IMR-90 (cell line): ENCODE measurements around the gene PRKAG1. TPM values are rescaled to one million over a fixed set of nuclear protein-coding genes. Genes with fewer than 3 reads are reported as not detected.
"Not testable (repeated sequence)": the region's sequence is repeated elsewhere in the genome, so short reads cannot be mapped to it uniquely, and the experiment has no call there.

Experiments used
- ATAC-seq: fragments of 200-7000 bp; cut with Tn5 transposase; 2 replicates; pipeline ENCODE4 v1.9.1; 2020; ENCODE audit warnings: low read depth, mild to moderate bottlenecking, moderate library complexity
- BruUV-seq: library from RNA; stranded (reverse); fragments of 400-500 nt; replicated peaks from 2 replicates; lab custom pipeline; 2021; lab: Mats Ljungman, UMichigan
- CTCF ChIA-PET: fragments of 300-600 bp; formaldehyde crosslinking; extraction: SDS; loops from one replicate; lab custom pipeline; 2021; ENCODE audit warnings: antibody characterized with exemption; lab: Yijun Ruan, JAX
- POLR2A ChIA-PET: fragments of 300-600 bp; sonication (Branson Sonifier 250); formaldehyde crosslinking; loops from one replicate; lab custom pipeline; 2022; ENCODE audit warnings: antibody characterized with exemption; ENCODE audit not compliant: unreplicated experiment; lab: Charles Lee
- DNase-seq: peaks from one replicate; pipeline ENCODE4 v3.0.0; 2013
- H2AFZ ChIP-seq: replicated peaks from 2 replicates; pipeline ENCODE3; 2013; ENCODE audit warnings: low read length, mild to moderate bottlenecking; ENCODE audit not compliant: poor library complexity
- H2AK5ac ChIP-seq: 2 replicates; pipeline ENCODE4 v1.6.1; 2013; ENCODE audit warnings: low read depth, low read length, inconsistent platforms
- H2AK9ac ChIP-seq: replicated peaks from 2 replicates; pipeline ENCODE3; 2013; ENCODE audit warnings: mild to moderate bottlenecking, low read depth, low read length, moderate library complexity; ENCODE audit not compliant: poor library complexity
- H2BK120ac ChIP-seq: 2 replicates; pipeline ENCODE4 v1.6.1; 2013; ENCODE audit warnings: low read depth, low read length, inconsistent platforms
- H2BK15ac ChIP-seq: 3 replicates; pipeline ENCODE4 v1.6.1; 2013; ENCODE audit warnings: low read depth, low read length, inconsistent platforms
- H2BK20ac ChIP-seq: 2 replicates; pipeline ENCODE4 v1.6.1; 2013; ENCODE audit warnings: low read depth, mild to moderate bottlenecking, inconsistent platforms, low read length, moderate library complexity
- H2BK5ac ChIP-seq: 2 replicates; pipeline ENCODE4 v1.6.1; 2013; ENCODE audit warnings: mild to moderate bottlenecking, low read depth, low read length, inconsistent platforms; ENCODE audit not compliant: poor library complexity, severe bottlenecking
- H3K14ac ChIP-seq: replicated peaks from 2 replicates; pipeline ENCODE4 v1.6.1; 2013; ENCODE audit warnings: low read depth, low read length, inconsistent platforms
- H3K18ac ChIP-seq: 2 replicates; pipeline ENCODE4 v1.6.1; 2013; ENCODE audit warnings: low read depth, low read length, control low read depth
- H3K23ac ChIP-seq: 2 replicates; pipeline ENCODE4 v1.6.1; 2013; ENCODE audit warnings: low read depth, low read length, inconsistent platforms
- H3K27ac ChIP-seq: 2 replicates; pipeline ENCODE4 v1.5.1; 2013; ENCODE audit warnings: mild to moderate bottlenecking, control low read depth, low read length; ENCODE audit not compliant: insufficient read depth
- H3K27me3 ChIP-seq: 2 replicates; pipeline ENCODE4 v1.6.1; 2013; ENCODE audit warnings: low read length; ENCODE audit not compliant: control insufficient read depth, insufficient read depth
- H3K36me3 ChIP-seq: 2 replicates; pipeline ENCODE4 v1.6.1; 2013; ENCODE audit warnings: low read length, mixed read lengths; ENCODE audit not compliant: control insufficient read depth, insufficient read depth
- H3K4ac ChIP-seq: 2 replicates; pipeline ENCODE4 v1.6.1; 2013; ENCODE audit warnings: low read depth, low read length, inconsistent platforms
- H3K4me1 ChIP-seq: 2 replicates; pipeline ENCODE4 v1.6.1; 2013; ENCODE audit warnings: low read length, mixed read lengths; ENCODE audit not compliant: control insufficient read depth, insufficient read depth
- H3K4me2 ChIP-seq: 2 replicates; pipeline ENCODE4 v1.6.1; 2013; ENCODE audit warnings: low read depth, mild to moderate bottlenecking, control low read depth, low read length, moderate library complexity
- H3K4me3 ChIP-seq: 2 replicates; pipeline ENCODE4 v1.5.1; 2013; ENCODE audit warnings: low read depth, mild to moderate bottlenecking, control low read depth, low read length, moderate library complexity; ENCODE audit not compliant: insufficient read depth
- H3K56ac ChIP-seq: 2 replicates; pipeline ENCODE4 v1.6.1; 2013; ENCODE audit warnings: low read length, inconsistent platforms; ENCODE audit not compliant: insufficient read depth; ENCODE audit errors: extremely low read depth
- H3K79me1 ChIP-seq, 2 experiments: 2 replicates each; pipeline ENCODE4 v1.6.1; 2013; ENCODE audit warnings: low read length in 2 of 2, inconsistent platforms in 1 of 2, low read depth in 1 of 2
- H3K9ac ChIP-seq: 2 replicates; pipeline ENCODE4 v1.6.1; 2013; ENCODE audit warnings: low read depth, low read length, control low read depth
- H3K9me1 ChIP-seq: 2 replicates; pipeline ENCODE4 v1.6.1; 2013; ENCODE audit warnings: low read length, inconsistent platforms; ENCODE audit not compliant: insufficient read depth
- H3K9me3 ChIP-seq: 2 replicates; pipeline ENCODE4 v1.6.1; 2013; ENCODE audit warnings: low read length; ENCODE audit not compliant: control insufficient read depth, insufficient read depth
- H4K20me1 ChIP-seq: 2 replicates; pipeline ENCODE4 v1.6.1; 2013; ENCODE audit warnings: low read length, inconsistent platforms; ENCODE audit not compliant: insufficient read depth
- H4K5ac ChIP-seq: 2 replicates; pipeline ENCODE4 v1.6.1; 2013; ENCODE audit warnings: mild to moderate bottlenecking, low read depth, low read length, control low read depth
- H4K8ac ChIP-seq, 2 experiments: 2 replicates each; pipeline ENCODE4 v1.6.1; 2013; ENCODE audit warnings: low read depth in 2 of 2, low read length in 2 of 2, control low read depth in 1 of 2, inconsistent platforms in 1 of 2
- H4K91ac ChIP-seq: 2 replicates; pipeline ENCODE4 v1.6.1; 2013; ENCODE audit warnings: low read depth, low read length, inconsistent platforms; ENCODE audit not compliant: insufficient read depth
- BHLHE40 ChIP-seq: fragments of 150-350 bp; IDR thresholded peaks from 2 replicates; pipeline ENCODE4 v1.6.1; 2016; ENCODE audit warnings: mild to moderate bottlenecking, low read depth, low read length
- CEBPB ChIP-seq: IDR thresholded peaks from 2 replicates; pipeline ENCODE4 v1.6.1; 2012; ENCODE audit warnings: low read depth, low read length, improper control_type of control experiment
- FOS ChIP-seq: fragments of 150-350 bp; IDR thresholded peaks from 2 replicates; pipeline ENCODE4 v1.6.1; 2016; ENCODE audit warnings: low read depth, low read length
- MXI1 ChIP-seq: IDR thresholded peaks from 2 replicates; pipeline ENCODE4 v1.6.1; 2012; ENCODE audit warnings: low read depth, mild to moderate bottlenecking, low read length, moderate library complexity, borderline replicate concordance
- NFE2L2 ChIP-seq: fragments of 150-350 bp; IDR thresholded peaks from 2 replicates; pipeline ENCODE4 v1.6.1; 2016; ENCODE audit warnings: low read depth, mild to moderate bottlenecking, low read length
- WGBS, 2 experiments: methylation state at CpG; one replicate each; pipeline versions ENCODE4 v1.1.5 to v1.1.7; 2013; ENCODE audit warnings: missing lambda C conversion rate in 2 of 2; ENCODE audit not compliant: insufficient read length in 1 of 2; ENCODE audit errors: extremely low coverage in 2 of 2; 5-methylcytosine and 5-hydroxymethylcytosine counted together
- dilution Hi-C: fragments of 300-500 bp; cut with HindIII; formaldehyde crosslinking; loops from one replicate; pipeline ENCODE4 v1.14.3; 2018; ENCODE audit warnings: low sequenced_read_pairs; ENCODE audit not compliant: unreplicated experiment
- in situ Hi-C: fragments of 300-500 bp; cut with MboI; formaldehyde crosslinking; loops from 3 replicates; pipeline ENCODE4 v1.14.3; 2019; ENCODE audit warnings: low sequenced_read_pairs, inconsistent platforms, mixed read lengths
- intact Hi-C: fragments of 100-400 bp; cut with micrococcal nuclease; formaldehyde crosslinking; loops from 2 replicates; pipeline ENCODE4 v1.10.0; 2022
- polyA plus RNA-seq, 3 experiments: library from polyadenylated mRNA; depleted of rRNA; stranded (reverse); fragments of >200 nt; gene quantifications; 2 replicates each; pipeline ENCODE4 v1.2.3, GENCODE V29; 2012; ENCODE audit warnings: low replicate concordance in 1 of 3
- total RNA-seq: library from RNA; depleted of rRNA; stranded (reverse); fragments of >200 nt; gene quantifications from 2 replicates; pipeline ENCODE4 v1.2.3, GENCODE V29; 2012

The PRKAG1 gene
- total and polyA plus RNA-seq, 2 of the 4 experiments (the other 2 are of a cell fraction), result 81.1 to 106 TPM

DNA sequence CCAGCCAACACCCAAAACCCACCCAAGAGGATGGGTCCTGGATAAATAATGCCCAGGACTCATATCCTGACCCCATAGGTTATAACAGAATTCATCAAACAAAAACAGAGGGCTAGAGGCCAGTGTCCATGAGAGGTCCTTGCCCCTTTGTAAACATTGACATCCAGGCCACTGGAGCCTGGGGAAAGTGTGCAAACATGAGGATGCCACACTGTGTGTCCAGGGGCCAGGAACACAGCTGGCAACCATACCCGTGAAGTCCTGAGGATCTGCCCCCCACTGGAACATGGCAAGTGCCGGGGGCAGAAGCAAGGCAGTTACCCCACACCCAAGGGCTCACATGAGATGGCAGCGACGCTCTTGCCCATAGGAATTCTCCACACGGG is 46.2 kb upstream of the PRKAG1 start:
- Histone ChIP-seq H3K18ac (no peak overlapping the region), H3K79me1 (peaks cover 9 to 16% of the 10 kb centered on the region in 2 experiments; a peak in 3 of 4 replicates), H4K20me1 (no peaks in the 10 kb centered on the region), H4K8ac (no peak overlapping the region), H3K27me3 (no peaks in the 10 kb centered on the region), H4K5ac (no peak overlapping the region), H3K36me3 (no peaks in the 10 kb centered on the region), H2BK20ac (no peak overlapping the region), H3K9me3 (no peaks in the 10 kb centered on the region), H4K91ac (no peak overlapping the region), H2AFZ (no peak overlapping the region), H2BK120ac (no peak overlapping the region), H2BK15ac (no peak overlapping the region), H2AK5ac (no peak overlapping the region), H3K4me3 (no peak overlapping the region), H3K9me1 (no peaks in the 10 kb centered on the region), H3K4me1 (no peaks in the 10 kb centered on the region; the same call in 1 of the 2 replicates), H3K14ac (no peak overlapping the region), H2AK9ac (no peak overlapping the region), H3K4ac (no peak overlapping the region), H2BK5ac (no peak overlapping the region), H3K56ac (no peak overlapping the region), H3K23ac (no peak overlapping the region), H3K27ac (no peak overlapping the region), H3K9ac (no peak overlapping the region), H3K4me2 (no peak overlapping the region)
- BruUV-seq, result no TSS peak
- ChIA-PET CTCF (interaction anchor here (0.7 to 2.4 kb wide), 7 partner anchors 15 to 69 kb away, joined by 3 to 9 read pairs (median 4); partner anchors contain the start of gene LMBR1L), POLR2A (interaction anchor here (1.0 kb wide), 1 partner anchor 66 kb away, joined by 3 read pairs; the partner anchor contains the start of gene TUBA1B)
- dilution Hi-C loops (no loop called here), intact Hi-C loops (loop anchor here (1.0 to 2.0 kb wide), 3 partner anchors 24 to 171 kb away; no protein-coding TSS in a partner anchor), in situ Hi-C loops (loop anchor here (5.0 kb wide), 1 partner anchor 173 kb away; no protein-coding TSS in a partner anchor)
- DNase-seq (no peak), ATAC-seq (no peak)
- no peak for TF ChIP-seq BHLHE40
- TF ChIP-seq FOS, result no peak
- no peak for TF ChIP-seq MXI1
- no peak for TF ChIP-seq CEBPB
- TF ChIP-seq NFE2L2, result no peak
- no CpG with 5 or more reads among the region's 5 CpGs for WGBS, 2 experiments

GRCh38 chr12:49061916-49062315 is 43.3 kb upstream of the PRKAG1 start:
- ATAC-seq, H3K18ac ChIP-seq, H3K4me3 ChIP-seq, POLR2A ChIA-PET, H2BK120ac ChIP-seq, H4K5ac ChIP-seq, intact Hi-C loops, H3K14ac ChIP-seq, H3K9me3 ChIP-seq, H4K8ac ChIP-seq, H3K23ac ChIP-seq, H3K27ac ChIP-seq, H2BK15ac ChIP-seq, BruUV-seq, H2AK5ac ChIP-seq, H3K4me1 ChIP-seq, H3K4ac ChIP-seq, H3K36me3 ChIP-seq, H3K9me1 ChIP-seq, H2AFZ ChIP-seq, H3K56ac ChIP-seq, dilution Hi-C loops, H3K4me2 ChIP-seq, H2AK9ac ChIP-seq, H3K9ac ChIP-seq, DNase-seq, H3K27me3 ChIP-seq, H4K91ac ChIP-seq, H2BK5ac ChIP-seq, H2BK20ac ChIP-seq: not testable (repeated sequence)
- H3K79me1 ChIP-seq, result peaks cover 9 to 36% of the 10 kb centered on the region in 2 experiments; a peak in 3 of 4 replicates
- in situ Hi-C loops, result loop anchor here (5.0 kb wide), 1 partner anchor 175 kb away; no protein-coding TSS in a partner anchor
- WGBS, 2 experiments, result no CpG with 5 or more reads among the region's 17 CpGs
- CTCF ChIA-PET, result interaction anchor here (0.9 kb wide), 1 partner anchor 48 kb away, joined by 3 read pairs; no protein-coding TSS in a partner anchor
- H4K20me1 ChIP-seq, result peaks cover 25% of the 10 kb centered on the region
